ENCODE measurements around the gene NMNAT1. TPM values are rescaled to one million over a fixed set of nuclear protein-coding genes. Genes with fewer than 3 reads are reported as not detected.
A peak's percentile ranks its signal among the peaks of the same experiment; 100 is the strongest.

Gene NMNAT1
- total RNA-seq, 1 donor from 2014 or later = 5.8 TPM

GRCh38 chr1:9942399-9942938 is 806 bp upstream of the NMNAT1 start:
- ChIA-PET POLR2A (interaction anchor here (0.5 to 1.8 kb wide), 8 partner anchors 8 to 1125 kb away, joined by 3 to 17 read pairs (median 4); partner anchors contain the start of genes CENPS and RERE), CTCF (interaction anchor here (0.8 to 3.0 kb wide), 10 partner anchors 8 to 486 kb away, joined by 3 to 16 read pairs (median 4); no protein-coding TSS in a partner anchor)
- DNase-seq = peak; percentile 18

GRCh38 chr1:9946315-9946714 is 3.0 kb downstream of the NMNAT1 start:
- Mint-ChIP-seq H3K4me3 (no peak overlapping the region), H3K27ac (no peak overlapping the region), H3K27me3 (no peaks in the 10 kb centered on the region), H3K9me3 (no peaks in the 10 kb centered on the region), H3K36me3 (ENCODE audit: low read depth) (peaks cover 16% of the 10 kb centered on the region), H3K4me1 (peaks cover 43% of the 10 kb centered on the region)
- ChIA-PET CTCF (no interaction called here), POLR2A (interaction anchor here (0.6 kb wide), 1 partner anchor 1315 kb away, joined by 3 read pairs; no protein-coding TSS in a partner anchor)
- TF ChIP-seq CTCF (IDR thresholded peaks at IDR 0.05) = no peak
- DNase-seq (no peak), ATAC-seq (ENCODE audit: low read depth) (no peak)
- intact Hi-C loops (cut with micrococcal nuclease) = no loop called here

More at GRCh38 chr1:9942399-9942938, 806 bp upstream of the NMNAT1 start:
- intact Hi-C loops (cut with micrococcal nuclease) = loop anchor here (1.0 to 2.0 kb wide), 4 partner anchors 67 to 488 kb away; partner anchors contain the start of gene CENPS
- Mint-ChIP-seq H3K9me3 (no peaks in the 10 kb centered on the region), H3K4me3 (peak overlapping the region; percentile 98), H3K4me1 (peaks cover 26% of the 10 kb centered on the region), H3K36me3 (ENCODE audit: low read depth) (peaks cover 21% of the 10 kb centered on the region), H3K27me3 (no peaks in the 10 kb centered on the region), H3K27ac (peak overlapping the region; percentile 98)
- ATAC-seq (ENCODE audit: low read depth) = peak; percentile 37
- no peak for TF ChIP-seq CTCF (IDR thresholded peaks at IDR 0.05)

- ChIA-PET POLR2A (interaction anchor here (0.9 kb wide), 1 partner anchor 14 kb away, joined by 3 read pairs; the partner anchor contains the start of genes LZIC and NMNAT1), CTCF (no interaction called here)
- Mint-ChIP-seq H3K4me1 (peaks cover 15% of the 10 kb centered on the region), H3K4me3 (no peak overlapping the region), H3K27me3 (no peaks in the 10 kb centered on the region), H3K9me3 (no peaks in the 10 kb centered on the region), H3K36me3 (ENCODE audit: low read depth) (no peaks in the 10 kb centered on the region), H3K27ac (no peak overlapping the region)
- intact Hi-C loops (cut with micrococcal nuclease) = no loop called here
- no peak for DNase-seq
- ATAC-seq (ENCODE audit: low read depth) = no peak
- TF ChIP-seq CTCF (IDR thresholded peaks at IDR 0.05) = no peak
Observed at GRCh38 chr1:9957726-9958125, 14.5 kb downstream of the NMNAT1 start.

GRCh38 chr1:9960011-9960410 is 16.7 kb downstream of the NMNAT1 start:
- TF ChIP-seq CTCF (IDR thresholded peaks at IDR 0.05) = no peak
- Mint-ChIP-seq H3K27ac (no peak overlapping the region), H3K36me3 (ENCODE audit: low read depth) (no peaks in the 10 kb centered on the region), H3K9me3 (no peaks in the 10 kb centered on the region), H3K27me3 (no peaks in the 10 kb centered on the region), H3K4me1 (peaks cover 15% of the 10 kb centered on the region), H3K4me3 (no peak overlapping the region)
- no peak for DNase-seq
- no peak for ATAC-seq (ENCODE audit: low read depth)
- ChIA-PET POLR2A (interaction anchor here (3.0 kb wide), 1 partner anchor 10 kb away, joined by 25 read pairs; no protein-coding TSS in a partner anchor), CTCF (interaction anchor here (1.7 kb wide), 1 partner anchor 9 kb away, joined by 16 read pairs; no protein-coding TSS in a partner anchor)
- intact Hi-C loops (cut with micrococcal nuclease) = loop anchor here (2.0 kb wide), 2 partner anchors 37 to 73 kb away; partner anchors contain the start of genes RBP7 and UBE4B

All from activated B cell treated with CpG ODN at 0.5 μM for 24 hours (primary cell).